GM13976 (cell line): Measurements from ENCODE around the gene SSTR5.
"Not testable (repeated sequence)": the region's sequence is repeated elsewhere in the genome, so short reads cannot be mapped to it uniquely, and the experiment has no call there.

Experiments
- DNase-seq: peaks from one replicate; pipeline ENCODE4 v3.0.0; 2012; ENCODE audit warnings: low spot score
- CTCF ChIP-seq: IDR thresholded peaks from 2 replicates; pipeline ENCODE4 v1.5.1; 2012; ENCODE audit warnings: borderline replicate concordance, mild to moderate bottlenecking; ENCODE audit not compliant: insufficient read depth; ENCODE audit errors: extremely low read depth, missing control alignments, control extremely low read depth
- in situ Hi-C: fragments of 300-500 bp; cut with MboI; formaldehyde crosslinking; loops from one replicate; pipeline ENCODE4 v1.12.0; 2022; ENCODE audit warnings: low sequenced_read_pairs, mixed read lengths, inconsistent platforms; ENCODE audit not compliant: unreplicated experiment

SSTR5 gene

GRCh38 chr16:1088295-1089170, 16.0 kb downstream of the SSTR5 start:
- in situ Hi-C loops, result no loop called here
- no peak for DNase-seq
- no peak for TF ChIP-seq CTCF

DNA sequence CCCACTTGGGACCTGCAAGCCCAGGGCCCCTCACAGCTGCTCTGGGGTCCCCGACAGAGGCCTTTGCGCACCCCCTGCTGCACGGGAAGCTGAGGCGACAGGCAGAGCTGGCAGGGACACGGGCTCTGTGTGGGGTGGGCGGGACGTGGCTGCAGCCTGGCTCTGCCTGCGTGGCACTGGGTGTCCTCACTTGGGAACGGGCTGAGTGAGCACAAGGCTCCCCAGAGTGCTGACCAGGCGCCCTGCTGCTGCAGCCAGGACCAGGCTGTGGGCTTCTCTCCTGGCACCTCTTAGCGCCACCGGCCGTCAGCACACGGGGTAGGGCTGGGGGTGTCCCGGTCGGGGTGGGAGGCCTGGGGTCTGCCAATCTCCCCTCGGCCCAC, 16.9 kb downstream of the SSTR5 start:
- in situ Hi-C loops, result no loop called here
- DNase-seq, result no peak
- TF ChIP-seq CTCF, result no peak

DNA sequence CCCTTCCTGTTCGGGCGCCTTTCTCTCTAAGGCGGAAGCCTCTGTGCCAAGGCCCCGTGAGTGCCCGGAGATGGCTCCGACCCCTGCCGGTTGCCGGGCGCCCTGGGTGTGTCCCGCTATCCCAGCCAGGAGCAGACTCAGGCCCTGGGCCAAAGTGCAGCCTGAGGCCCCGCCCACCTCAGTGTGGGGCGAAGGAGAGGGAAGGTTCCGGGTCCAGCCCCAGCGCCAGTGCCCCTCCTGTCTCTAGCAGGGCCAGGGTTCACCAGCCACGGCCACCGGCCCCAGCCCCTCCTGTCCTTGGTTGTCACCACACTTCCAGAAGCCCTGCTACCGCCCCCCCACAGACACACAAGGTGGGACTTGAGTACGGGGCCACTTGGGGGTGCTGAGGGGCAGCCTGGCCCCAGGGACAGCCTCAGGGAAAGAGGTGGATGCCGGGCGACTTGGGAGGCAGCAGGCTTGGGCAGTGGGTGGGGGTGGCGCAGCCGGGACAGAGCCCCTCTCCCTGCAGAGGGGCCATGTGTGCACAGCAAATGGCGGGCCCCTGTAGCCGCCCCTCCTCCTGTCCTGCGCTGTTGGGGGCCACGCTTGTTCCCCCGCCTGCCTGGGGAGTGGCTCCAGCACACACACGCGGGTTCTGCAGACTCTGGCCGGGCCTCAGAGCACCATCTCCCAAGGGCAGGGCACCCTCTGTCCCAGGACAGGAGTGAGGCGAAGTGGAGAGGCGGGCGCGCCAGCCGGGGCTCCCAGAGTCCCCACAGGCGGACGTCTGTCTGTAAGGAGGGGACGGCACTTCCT, 17.5 kb downstream of the SSTR5 start:
- in situ Hi-C loops, result no loop called here
- TF ChIP-seq CTCF, result no peak
- DNase-seq, result no peak

- TF ChIP-seq CTCF, result no peak
- DNase-seq, result no peak
- in situ Hi-C loops, result no loop called here
Observed at GRCh38 chr16:1090620-1091587, 18.4 kb downstream of the SSTR5 start.

GRCh38 chr16:1091992-1092552, 19.5 kb downstream of the SSTR5 start:
- no peak for TF ChIP-seq CTCF
- in situ Hi-C loops, result no loop called here
- DNase-seq, result no peak

GRCh38 chr16:1092685-1093283, 20.2 kb downstream of the SSTR5 start:
- in situ Hi-C loops, DNase-seq: not testable (repeated sequence)
